SK-N-SH treated with all-trans-retinoic acid at 6 μM for 48 hours (cell line): ENCODE measurements around the gene OTOG.

ENCODE experiments used
- ARNTL ChIP-seq: fragments of 450-650 bp; formaldehyde crosslinking; IDR thresholded peaks from 2 replicates; pipeline ENCODE4 v1.5.0; 2020; ENCODE audit warnings: low read depth, mild to moderate bottlenecking, moderate library complexity, borderline replicate concordance
- SNAI2 ChIP-seq: fragments of 250-450 bp; sonication (Bioruptor Pico); IDR thresholded peaks from 2 replicates; pipeline ENCODE4 v1.5.0; 2020; ENCODE audit warnings: mild to moderate bottlenecking, moderate library complexity
- ZC3H10 ChIP-seq: fragments of 250-450 bp; sonication (Bioruptor Pico); IDR thresholded peaks from 2 replicates; pipeline ENCODE4 v1.5.1; 2021; ENCODE audit warnings: mild to moderate bottlenecking, moderate library complexity
- ZFP3 ChIP-seq: fragments of 250-450 bp; sonication (Bioruptor Pico); IDR thresholded peaks from 2 replicates; pipeline ENCODE4 v1.5.0; 2020; ENCODE audit warnings: mild to moderate bottlenecking, moderate library complexity
- ZNF8 ChIP-seq: fragments of 450-650 bp; formaldehyde crosslinking; IDR thresholded peaks from 2 replicates; pipeline ENCODE4 v1.5.0; 2020; ENCODE audit warnings: mild to moderate bottlenecking, moderate library complexity
- TF ChIP-seq, protein P1 (sequence below): fragments of 250-450 bp; sonication (Bioruptor Pico); IDR thresholded peaks from 2 replicates; pipeline ENCODE4 v1.8.0; 2020; ENCODE audit warnings: mild to moderate bottlenecking, moderate library complexity, borderline replicate concordance
- TF ChIP-seq, protein P2 (sequence below): fragments of 250-450 bp; sonication (Bioruptor Pico); IDR thresholded peaks from 2 replicates; pipeline ENCODE4 v1.5.1; 2021; ENCODE audit warnings: mild to moderate bottlenecking, moderate library complexity
- TF ChIP-seq, protein P3 (sequence below): fragments of 250-450 bp; sonication (Bioruptor Pico); IDR thresholded peaks from 2 replicates; pipeline ENCODE4 v1.8.0; 2021; ENCODE audit warnings: low read depth, mild to moderate bottlenecking, moderate library complexity, borderline replicate concordance

DNA sequence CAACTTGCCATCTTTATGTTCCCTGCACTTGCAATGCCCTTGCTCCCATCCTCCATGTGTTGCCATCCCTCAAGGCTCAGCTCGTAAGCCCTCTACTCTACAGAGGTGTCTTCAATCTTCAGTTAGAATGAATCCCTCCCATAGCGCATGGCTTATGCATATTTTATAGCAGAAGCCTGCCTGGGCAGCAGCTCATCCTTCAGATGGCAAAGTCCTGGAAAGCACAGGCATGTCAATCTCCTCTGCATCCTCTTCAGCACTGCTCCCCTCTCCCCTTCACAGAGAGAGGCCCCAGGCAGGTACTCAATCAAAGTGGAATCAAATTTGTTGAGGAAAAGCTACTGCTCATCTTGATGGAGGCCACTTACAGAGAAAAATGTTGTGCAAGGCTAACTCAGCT lies 39.3 kb upstream of the OTOG start:
- TF ChIP-seq, protein P1, sequence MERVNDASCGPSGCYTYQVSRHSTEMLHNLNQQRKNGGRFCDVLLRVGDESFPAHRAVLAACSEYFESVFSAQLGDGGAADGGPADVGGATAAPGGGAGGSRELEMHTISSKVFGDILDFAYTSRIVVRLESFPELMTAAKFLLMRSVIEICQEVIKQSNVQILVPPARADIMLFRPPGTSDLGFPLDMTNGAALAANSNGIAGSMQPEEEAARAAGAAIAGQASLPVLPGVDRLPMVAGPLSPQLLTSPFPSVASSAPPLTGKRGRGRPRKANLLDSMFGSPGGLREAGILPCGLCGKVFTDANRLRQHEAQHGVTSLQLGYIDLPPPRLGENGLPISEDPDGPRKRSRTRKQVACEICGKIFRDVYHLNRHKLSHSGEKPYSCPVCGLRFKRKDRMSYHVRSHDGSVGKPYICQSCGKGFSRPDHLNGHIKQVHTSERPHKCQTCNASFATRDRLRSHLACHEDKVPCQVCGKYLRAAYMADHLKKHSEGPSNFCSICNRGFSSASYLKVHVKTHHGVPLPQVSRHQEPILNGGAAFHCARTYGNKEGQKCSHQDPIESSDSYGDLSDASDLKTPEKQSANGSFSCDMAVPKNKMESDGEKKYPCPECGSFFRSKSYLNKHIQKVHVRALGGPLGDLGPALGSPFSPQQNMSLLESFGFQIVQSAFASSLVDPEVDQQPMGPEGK: no peak
- TF ChIP-seq, protein P2, sequence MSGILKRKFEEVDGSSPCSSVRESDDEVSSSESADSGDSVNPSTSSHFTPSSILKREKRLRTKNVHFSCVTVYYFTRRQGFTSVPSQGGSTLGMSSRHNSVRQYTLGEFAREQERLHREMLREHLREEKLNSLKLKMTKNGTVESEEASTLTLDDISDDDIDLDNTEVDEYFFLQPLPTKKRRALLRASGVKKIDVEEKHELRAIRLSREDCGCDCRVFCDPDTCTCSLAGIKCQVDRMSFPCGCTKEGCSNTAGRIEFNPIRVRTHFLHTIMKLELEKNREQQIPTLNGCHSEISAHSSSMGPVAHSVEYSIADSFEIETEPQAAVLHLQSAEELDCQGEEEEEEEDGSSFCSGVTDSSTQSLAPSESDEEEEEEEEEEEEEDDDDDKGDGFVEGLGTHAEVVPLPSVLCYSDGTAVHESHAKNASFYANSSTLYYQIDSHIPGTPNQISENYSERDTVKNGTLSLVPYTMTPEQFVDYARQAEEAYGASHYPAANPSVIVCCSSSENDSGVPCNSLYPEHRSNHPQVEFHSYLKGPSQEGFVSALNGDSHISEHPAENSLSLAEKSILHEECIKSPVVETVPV (CRISPR knock-in tag): no peak
- no peak for TF ChIP-seq ZFP3 (CRISPR knock-in tag)
- TF ChIP-seq ZC3H10 (CRISPR knock-in tag): no peak
- TF ChIP-seq ARNTL (CRISPR knock-in tag): no peak
- TF ChIP-seq SNAI2 (CRISPR knock-in tag): no peak
- no peak for TF ChIP-seq ZNF8 (CRISPR knock-in tag)
- TF ChIP-seq, protein P3, sequence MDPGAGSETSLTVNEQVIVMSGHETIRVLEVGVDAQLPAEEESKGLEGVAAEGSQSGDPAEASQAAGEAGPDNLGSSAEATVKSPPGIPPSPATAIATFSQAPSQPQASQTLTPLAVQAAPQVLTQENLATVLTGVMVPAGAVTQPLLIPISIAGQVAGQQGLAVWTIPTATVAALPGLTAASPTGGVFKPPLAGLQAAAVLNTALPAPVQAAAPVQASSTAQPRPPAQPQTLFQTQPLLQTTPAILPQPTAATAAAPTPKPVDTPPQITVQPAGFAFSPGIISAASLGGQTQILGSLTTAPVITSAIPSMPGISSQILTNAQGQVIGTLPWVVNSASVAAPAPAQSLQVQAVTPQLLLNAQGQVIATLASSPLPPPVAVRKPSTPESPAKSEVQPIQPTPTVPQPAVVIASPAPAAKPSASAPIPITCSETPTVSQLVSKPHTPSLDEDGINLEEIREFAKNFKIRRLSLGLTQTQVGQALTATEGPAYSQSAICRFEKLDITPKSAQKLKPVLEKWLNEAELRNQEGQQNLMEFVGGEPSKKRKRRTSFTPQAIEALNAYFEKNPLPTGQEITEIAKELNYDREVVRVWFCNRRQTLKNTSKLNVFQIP (CRISPR knock-in tag): no peak
